IMR-90 (cell line): ENCODE results near the gene TEX13D. TPM values are rescaled to one million over a fixed set of nuclear protein-coding genes. Genes with fewer than 3 reads are reported as not detected.

Source experiments
- ATAC-seq: fragments of 200-7000 bp; cut with Tn5 transposase; 2 replicates; pipeline ENCODE4 v1.9.1; 2020; ENCODE audit warnings: low read depth, mild to moderate bottlenecking, moderate library complexity
- BruUV-seq: library from RNA; stranded (reverse); fragments of 400-500 nt; replicated peaks from 2 replicates; lab custom pipeline; 2021; lab: Mats Ljungman, UMichigan
- CTCF ChIA-PET: fragments of 300-600 bp; formaldehyde crosslinking; extraction: SDS; loops from one replicate; lab custom pipeline; 2021; ENCODE audit warnings: antibody characterized with exemption; lab: Yijun Ruan, JAX
- POLR2A ChIA-PET: fragments of 300-600 bp; sonication (Branson Sonifier 250); formaldehyde crosslinking; loops from one replicate; lab custom pipeline; 2022; ENCODE audit warnings: antibody characterized with exemption; ENCODE audit not compliant: unreplicated experiment; lab: Charles Lee
- DNase-seq: peaks from one replicate; pipeline ENCODE4 v3.0.0; 2013
- H2AFZ ChIP-seq: replicated peaks from 2 replicates; pipeline ENCODE3; 2013; ENCODE audit warnings: low read length, mild to moderate bottlenecking; ENCODE audit not compliant: poor library complexity
- H2AK5ac ChIP-seq: 2 replicates; pipeline ENCODE4 v1.6.1; 2013; ENCODE audit warnings: low read depth, low read length, inconsistent platforms
- H2AK9ac ChIP-seq: replicated peaks from 2 replicates; pipeline ENCODE3; 2013; ENCODE audit warnings: mild to moderate bottlenecking, low read depth, low read length, moderate library complexity; ENCODE audit not compliant: poor library complexity
- H2BK120ac ChIP-seq: 2 replicates; pipeline ENCODE4 v1.6.1; 2013; ENCODE audit warnings: low read depth, low read length, inconsistent platforms
- H2BK15ac ChIP-seq: 3 replicates; pipeline ENCODE4 v1.6.1; 2013; ENCODE audit warnings: low read depth, low read length, inconsistent platforms
- H2BK20ac ChIP-seq: 2 replicates; pipeline ENCODE4 v1.6.1; 2013; ENCODE audit warnings: low read depth, mild to moderate bottlenecking, inconsistent platforms, low read length, moderate library complexity
- H2BK5ac ChIP-seq: 2 replicates; pipeline ENCODE4 v1.6.1; 2013; ENCODE audit warnings: mild to moderate bottlenecking, low read depth, low read length, inconsistent platforms; ENCODE audit not compliant: poor library complexity, severe bottlenecking
- H3K14ac ChIP-seq: replicated peaks from 2 replicates; pipeline ENCODE4 v1.6.1; 2013; ENCODE audit warnings: low read depth, low read length, inconsistent platforms
- H3K18ac ChIP-seq: 2 replicates; pipeline ENCODE4 v1.6.1; 2013; ENCODE audit warnings: low read depth, low read length, control low read depth
- H3K23ac ChIP-seq: 2 replicates; pipeline ENCODE4 v1.6.1; 2013; ENCODE audit warnings: low read depth, low read length, inconsistent platforms
- H3K27ac ChIP-seq: 2 replicates; pipeline ENCODE4 v1.5.1; 2013; ENCODE audit warnings: mild to moderate bottlenecking, control low read depth, low read length; ENCODE audit not compliant: insufficient read depth
- H3K27me3 ChIP-seq: 2 replicates; pipeline ENCODE4 v1.6.1; 2013; ENCODE audit warnings: low read length; ENCODE audit not compliant: control insufficient read depth, insufficient read depth
- H3K36me3 ChIP-seq: 2 replicates; pipeline ENCODE4 v1.6.1; 2013; ENCODE audit warnings: low read length, mixed read lengths; ENCODE audit not compliant: control insufficient read depth, insufficient read depth
- H3K4ac ChIP-seq: 2 replicates; pipeline ENCODE4 v1.6.1; 2013; ENCODE audit warnings: low read depth, low read length, inconsistent platforms
- H3K4me1 ChIP-seq: 2 replicates; pipeline ENCODE4 v1.6.1; 2013; ENCODE audit warnings: low read length, mixed read lengths; ENCODE audit not compliant: control insufficient read depth, insufficient read depth
- H3K4me2 ChIP-seq: 2 replicates; pipeline ENCODE4 v1.6.1; 2013; ENCODE audit warnings: low read depth, mild to moderate bottlenecking, control low read depth, low read length, moderate library complexity
- H3K4me3 ChIP-seq: 2 replicates; pipeline ENCODE4 v1.5.1; 2013; ENCODE audit warnings: low read depth, mild to moderate bottlenecking, control low read depth, low read length, moderate library complexity; ENCODE audit not compliant: insufficient read depth
- H3K56ac ChIP-seq: 2 replicates; pipeline ENCODE4 v1.6.1; 2013; ENCODE audit warnings: low read length, inconsistent platforms; ENCODE audit not compliant: insufficient read depth; ENCODE audit errors: extremely low read depth
- H3K79me1 ChIP-seq, 2 experiments: 2 replicates each; pipeline ENCODE4 v1.6.1; 2013; ENCODE audit warnings: low read length in 2 of 2, inconsistent platforms in 1 of 2, low read depth in 1 of 2
- H3K9ac ChIP-seq: 2 replicates; pipeline ENCODE4 v1.6.1; 2013; ENCODE audit warnings: low read depth, low read length, control low read depth
- H3K9me1 ChIP-seq: 2 replicates; pipeline ENCODE4 v1.6.1; 2013; ENCODE audit warnings: low read length, inconsistent platforms; ENCODE audit not compliant: insufficient read depth
- H3K9me3 ChIP-seq: 2 replicates; pipeline ENCODE4 v1.6.1; 2013; ENCODE audit warnings: low read length; ENCODE audit not compliant: control insufficient read depth, insufficient read depth
- H4K20me1 ChIP-seq: 2 replicates; pipeline ENCODE4 v1.6.1; 2013; ENCODE audit warnings: low read length, inconsistent platforms; ENCODE audit not compliant: insufficient read depth
- H4K5ac ChIP-seq: 2 replicates; pipeline ENCODE4 v1.6.1; 2013; ENCODE audit warnings: mild to moderate bottlenecking, low read depth, low read length, control low read depth
- H4K8ac ChIP-seq, 2 experiments: 2 replicates each; pipeline ENCODE4 v1.6.1; 2013; ENCODE audit warnings: low read depth in 2 of 2, low read length in 2 of 2, control low read depth in 1 of 2, inconsistent platforms in 1 of 2
- H4K91ac ChIP-seq: 2 replicates; pipeline ENCODE4 v1.6.1; 2013; ENCODE audit warnings: low read depth, low read length, inconsistent platforms; ENCODE audit not compliant: insufficient read depth
- CEBPB ChIP-seq: IDR thresholded peaks from 2 replicates; pipeline ENCODE4 v1.6.1; 2012; ENCODE audit warnings: low read depth, low read length, improper control_type of control experiment
- FOS ChIP-seq: fragments of 150-350 bp; IDR thresholded peaks from 2 replicates; pipeline ENCODE4 v1.6.1; 2016; ENCODE audit warnings: low read depth, low read length
- MXI1 ChIP-seq: IDR thresholded peaks from 2 replicates; pipeline ENCODE4 v1.6.1; 2012; ENCODE audit warnings: low read depth, mild to moderate bottlenecking, low read length, moderate library complexity, borderline replicate concordance
- NFE2L2 ChIP-seq: fragments of 150-350 bp; IDR thresholded peaks from 2 replicates; pipeline ENCODE4 v1.6.1; 2016; ENCODE audit warnings: low read depth, mild to moderate bottlenecking, low read length
- POLR2A ChIP-seq: IDR thresholded peaks from 2 replicates; pipeline ENCODE4 v1.6.1; 2012; ENCODE audit warnings: mild to moderate bottlenecking, low read depth, low read length
- RCOR1 ChIP-seq: IDR thresholded peaks from 2 replicates; pipeline ENCODE4 v1.6.1; 2012; ENCODE audit warnings: mild to moderate bottlenecking, low read length, improper control_type of control experiment; ENCODE audit not compliant: insufficient replicate concordance
- dilution Hi-C: fragments of 300-500 bp; cut with HindIII; formaldehyde crosslinking; loops from one replicate; pipeline ENCODE4 v1.14.3; 2018; ENCODE audit warnings: low sequenced_read_pairs; ENCODE audit not compliant: unreplicated experiment
- in situ Hi-C: fragments of 300-500 bp; cut with MboI; formaldehyde crosslinking; loops from 3 replicates; pipeline ENCODE4 v1.14.3; 2019; ENCODE audit warnings: low sequenced_read_pairs, inconsistent platforms, mixed read lengths
- intact Hi-C: fragments of 100-400 bp; cut with micrococcal nuclease; formaldehyde crosslinking; loops from 2 replicates; pipeline ENCODE4 v1.10.0; 2022
- polyA plus RNA-seq, 3 experiments: library from polyadenylated mRNA; depleted of rRNA; stranded (reverse); fragments of >200 nt; gene quantifications; 2 replicates each; pipeline ENCODE4 v1.2.3, GENCODE V29; 2012; ENCODE audit warnings: low replicate concordance in 1 of 3
- total RNA-seq: library from RNA; depleted of rRNA; stranded (reverse); fragments of >200 nt; gene quantifications from 2 replicates; pipeline ENCODE4 v1.2.3, GENCODE V29; 2012
- TF ChIP-seq, protein P1 (sequence below): fragments of 150-350 bp; IDR thresholded peaks from 2 replicates; pipeline ENCODE4 v1.6.1; 2016; ENCODE audit warnings: low read depth, mild to moderate bottlenecking, low read length, moderate library complexity, borderline replicate concordance
- TF ChIP-seq, protein P2 (sequence below): fragments of 150-350 bp; IDR thresholded peaks from 2 replicates; pipeline ENCODE4 v1.6.1; 2017; ENCODE audit warnings: mild to moderate bottlenecking, antibody characterized with exemption, low read length, low read depth

The TEX13D gene
- total and polyA plus RNA-seq, 2 of the 4 experiments (the other 2 are of a cell fraction): not detected

DNA sequence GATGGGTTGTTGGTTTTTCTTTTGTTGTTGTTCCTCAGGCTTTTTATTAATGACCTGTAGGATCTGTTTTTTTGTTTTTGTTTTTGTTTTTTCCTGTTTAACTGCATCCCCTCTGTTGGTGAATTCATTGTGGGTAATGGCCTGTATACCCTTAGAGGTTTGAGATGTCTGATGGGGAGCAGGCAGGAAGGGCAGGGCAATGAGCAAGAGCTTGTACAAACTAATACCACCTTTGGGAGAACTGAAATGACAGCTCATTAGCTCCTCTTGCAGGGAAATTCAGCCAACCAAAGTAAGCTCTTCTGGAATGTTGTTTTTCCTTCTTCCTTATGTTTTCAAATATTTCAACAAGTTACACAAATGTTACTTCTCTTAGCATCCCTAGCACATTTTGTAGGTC is 37.3 kb downstream of the TEX13D start:
- no peak overlapping the region for H4K91ac ChIP-seq
- no peak overlapping the region for H2BK20ac ChIP-seq
- no peak overlapping the region for H4K8ac ChIP-seq
- no TSS peak for BruUV-seq
- no peak overlapping the region for H3K56ac ChIP-seq
- no peak overlapping the region for H4K5ac ChIP-seq
- no peak overlapping the region for H3K14ac ChIP-seq
- H2AK9ac ChIP-seq: no peak overlapping the region
- no peak overlapping the region for H2AFZ ChIP-seq
- H2AK5ac ChIP-seq: no peak overlapping the region
- no peak for TF ChIP-seq CEBPB
- TF ChIP-seq, protein P1, sequence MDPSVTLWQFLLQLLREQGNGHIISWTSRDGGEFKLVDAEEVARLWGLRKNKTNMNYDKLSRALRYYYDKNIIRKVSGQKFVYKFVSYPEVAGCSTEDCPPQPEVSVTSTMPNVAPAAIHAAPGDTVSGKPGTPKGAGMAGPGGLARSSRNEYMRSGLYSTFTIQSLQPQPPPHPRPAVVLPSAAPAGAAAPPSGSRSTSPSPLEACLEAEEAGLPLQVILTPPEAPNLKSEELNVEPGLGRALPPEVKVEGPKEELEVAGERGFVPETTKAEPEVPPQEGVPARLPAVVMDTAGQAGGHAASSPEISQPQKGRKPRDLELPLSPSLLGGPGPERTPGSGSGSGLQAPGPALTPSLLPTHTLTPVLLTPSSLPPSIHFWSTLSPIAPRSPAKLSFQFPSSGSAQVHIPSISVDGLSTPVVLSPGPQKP: no peak
- TF ChIP-seq RCOR1: no peak
- TF ChIP-seq MXI1: no peak
- no peak for TF ChIP-seq FOS
- TF ChIP-seq POLR2A: no peak
- TF ChIP-seq, protein P2, sequence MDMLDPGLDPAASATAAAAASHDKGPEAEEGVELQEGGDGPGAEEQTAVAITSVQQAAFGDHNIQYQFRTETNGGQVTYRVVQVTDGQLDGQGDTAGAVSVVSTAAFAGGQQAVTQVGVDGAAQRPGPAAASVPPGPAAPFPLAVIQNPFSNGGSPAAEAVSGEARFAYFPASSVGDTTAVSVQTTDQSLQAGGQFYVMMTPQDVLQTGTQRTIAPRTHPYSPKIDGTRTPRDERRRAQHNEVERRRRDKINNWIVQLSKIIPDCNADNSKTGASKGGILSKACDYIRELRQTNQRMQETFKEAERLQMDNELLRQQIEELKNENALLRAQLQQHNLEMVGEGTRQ: no peak
- TF ChIP-seq NFE2L2: no peak
- H3K27ac ChIP-seq: no peak overlapping the region
- no peaks in the 10 kb centered on the region for H3K4me1 ChIP-seq
- CTCF ChIA-PET: interaction anchor here (0.6 kb wide), 1 partner anchor 49 kb away, joined by 3 read pairs; no protein-coding TSS in a partner anchor
- H3K23ac ChIP-seq: no peak overlapping the region
- H3K27me3 ChIP-seq: no peaks in the 10 kb centered on the region
- H3K4ac ChIP-seq: no peak overlapping the region
- no peak overlapping the region for H3K4me2 ChIP-seq
- DNase-seq (no peak), ATAC-seq (no peak)
- no peaks in the 10 kb centered on the region for H3K36me3 ChIP-seq
- H3K18ac ChIP-seq: no peak overlapping the region
- H3K9me3 ChIP-seq: no peaks in the 10 kb centered on the region
- intact Hi-C loops (no loop called here), in situ Hi-C loops (no loop called here), dilution Hi-C loops (no loop called here)
- POLR2A ChIA-PET: interaction anchor here (0.7 kb wide), 1 partner anchor 17 kb away, joined by 6 read pairs; no protein-coding TSS in a partner anchor
- H4K20me1 ChIP-seq: no peaks in the 10 kb centered on the region
- no peak overlapping the region for H2BK5ac ChIP-seq
- no peak overlapping the region for H2BK15ac ChIP-seq
- no peaks in the 10 kb centered on the region for H3K9me1 ChIP-seq
- no peak overlapping the region for H2BK120ac ChIP-seq
- H3K9ac ChIP-seq: no peak overlapping the region
- H3K4me3 ChIP-seq: no peak overlapping the region
- no peaks in the 10 kb centered on the region for H3K79me1 ChIP-seq
